ENCODE measurements around the gene RABGEF1. TPM values are rescaled to one million over a fixed set of nuclear protein-coding genes. Genes with fewer than 3 reads are reported as not detected.
"Not testable (repeated sequence)": the region's sequence is repeated elsewhere in the genome, so short reads cannot be mapped to it uniquely, and the experiment has no call there.

RABGEF1 gene
- total RNA-seq, 1 donor from 2014 or later = 17.6 TPM

DNA sequence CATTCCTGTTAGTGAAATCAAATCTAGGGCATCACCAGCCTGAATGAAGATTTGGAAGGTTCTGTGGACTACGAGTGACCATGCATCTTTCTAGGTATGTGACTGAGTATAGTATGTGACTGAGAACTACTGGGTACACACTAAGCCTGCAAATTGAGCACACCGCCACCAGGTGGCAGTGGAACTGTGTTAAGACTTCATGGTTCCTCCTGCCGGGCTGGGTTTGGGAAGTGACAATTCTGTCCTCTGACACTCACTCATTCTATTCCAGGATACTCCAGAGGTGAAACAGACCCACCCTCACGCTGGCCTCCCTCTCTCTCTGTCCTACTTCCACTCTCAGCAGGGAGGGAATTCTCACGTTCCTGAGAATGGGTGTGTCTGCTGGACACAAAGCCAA is 96.5 kb downstream of the RABGEF1 start:
- no peak for ATAC-seq

DNA sequence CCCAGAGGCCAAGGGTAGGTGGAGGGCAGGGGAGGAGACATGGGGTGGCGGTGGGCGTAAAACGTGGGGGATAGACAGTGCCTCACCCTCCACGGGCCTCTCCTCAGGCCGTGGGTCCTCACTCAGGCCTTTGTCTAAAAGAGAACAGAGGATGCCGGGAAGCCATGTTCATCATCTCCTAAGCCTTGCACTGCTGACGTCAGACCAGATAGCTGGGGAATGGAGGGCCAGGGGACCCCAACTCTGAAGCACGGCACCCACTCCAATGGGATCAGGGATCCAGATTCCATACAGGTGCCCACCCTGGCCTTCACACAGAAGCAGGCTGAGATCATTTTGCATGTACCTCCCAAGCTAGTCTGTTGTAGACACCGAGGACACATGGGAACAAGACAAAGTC is 97.1 kb downstream of the RABGEF1 start:
- ATAC-seq (no peak), DNase-seq (no peak)
- intact Hi-C loops (cut with micrococcal nuclease) = no loop called here

More for the DNA sequence above, 96.5 kb downstream of the RABGEF1 start:
- intact Hi-C loops (cut with micrococcal nuclease) = no loop called here
- DNase-seq = no peak

DNA sequence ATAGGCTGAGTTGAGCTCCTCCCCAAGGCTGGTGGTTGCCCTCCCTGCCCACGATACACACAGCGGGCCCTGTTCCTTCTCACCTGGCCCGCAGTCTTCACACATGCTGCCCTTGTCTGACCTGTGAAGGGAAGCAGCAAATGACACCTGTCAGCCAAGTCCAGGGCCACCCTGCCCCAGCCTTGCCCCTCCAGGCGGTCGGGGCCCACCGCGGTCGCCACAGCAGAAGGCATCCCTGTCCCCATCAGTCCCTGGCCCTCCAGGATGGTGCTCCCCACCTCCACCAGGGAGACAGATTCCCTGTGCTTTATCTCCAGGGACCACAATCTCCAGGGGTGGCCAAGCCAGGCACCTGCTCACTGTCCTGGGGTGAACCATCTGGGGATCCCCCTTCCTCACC is 99.3 kb downstream of the RABGEF1 start:
- ATAC-seq (no peak), DNase-seq (no peak)
- intact Hi-C loops (cut with micrococcal nuclease) = no loop called here

DNA sequence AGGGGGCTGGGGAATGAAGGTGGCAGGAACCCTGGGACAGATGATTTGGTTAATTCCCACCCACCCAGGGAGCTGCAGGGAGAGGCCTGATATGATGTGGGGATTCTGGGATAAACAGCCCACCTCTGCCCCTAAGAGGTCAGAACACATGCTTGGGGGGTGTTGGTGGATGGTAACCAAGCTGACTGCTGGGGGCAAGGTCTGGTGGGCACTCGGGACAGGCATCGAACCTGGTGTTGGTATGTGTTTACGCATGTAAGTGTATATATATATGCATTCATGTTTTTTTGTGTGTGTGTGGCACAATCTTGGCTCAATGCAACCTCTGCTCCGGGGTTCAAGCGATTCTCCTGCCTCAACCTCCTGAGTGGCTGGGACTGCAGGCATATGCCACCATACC is 99.8 kb downstream of the RABGEF1 start:
- no peak for DNase-seq
- ATAC-seq = no peak
- intact Hi-C loops (cut with micrococcal nuclease) = no loop called here

DNA sequence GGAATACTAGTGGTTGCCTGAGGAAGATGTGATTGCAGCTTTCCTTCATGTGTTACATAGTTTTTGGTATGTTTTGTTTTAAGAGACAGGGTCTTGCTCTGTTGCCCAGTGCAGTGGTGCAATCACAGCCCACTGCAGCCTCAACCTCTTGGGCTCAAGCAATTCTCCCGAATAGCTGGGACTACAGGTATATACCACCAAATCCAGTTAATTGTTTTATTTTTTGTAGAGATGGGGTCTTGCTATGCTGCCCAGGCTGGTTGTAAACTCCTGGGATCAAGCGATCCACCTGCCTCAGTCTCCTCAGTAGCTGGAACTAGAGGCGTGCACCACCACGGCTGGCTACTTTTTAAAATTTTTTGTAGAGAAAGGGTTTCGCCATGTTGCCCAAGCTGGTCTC is 101.4 kb downstream of the RABGEF1 start:
- ATAC-seq = no peak
- DNase-seq = no peak
- intact Hi-C loops (cut with micrococcal nuclease) = no loop called here

DNA sequence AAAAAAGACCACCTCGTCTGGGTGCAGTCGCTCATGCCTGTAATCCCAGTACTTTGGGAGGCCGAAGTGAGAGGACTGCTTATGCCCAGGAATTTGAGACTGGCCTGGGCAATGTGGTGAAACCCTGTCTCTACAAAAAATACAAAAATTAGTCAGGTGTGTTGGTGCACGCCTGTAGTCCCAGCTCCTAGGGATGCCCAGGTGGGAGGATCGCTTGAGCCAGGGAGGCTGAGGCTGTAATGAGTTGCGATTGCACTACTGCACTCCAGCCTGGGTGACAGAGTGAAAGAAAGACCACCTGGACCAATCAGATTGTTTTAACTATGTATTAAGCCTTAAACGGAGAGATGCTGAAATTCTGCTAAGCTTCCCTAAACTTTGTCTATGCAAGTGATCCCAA is 103.0 kb downstream of the RABGEF1 start:
- intact Hi-C loops (cut with micrococcal nuclease); ATAC-seq: not testable (repeated sequence)

DNA sequence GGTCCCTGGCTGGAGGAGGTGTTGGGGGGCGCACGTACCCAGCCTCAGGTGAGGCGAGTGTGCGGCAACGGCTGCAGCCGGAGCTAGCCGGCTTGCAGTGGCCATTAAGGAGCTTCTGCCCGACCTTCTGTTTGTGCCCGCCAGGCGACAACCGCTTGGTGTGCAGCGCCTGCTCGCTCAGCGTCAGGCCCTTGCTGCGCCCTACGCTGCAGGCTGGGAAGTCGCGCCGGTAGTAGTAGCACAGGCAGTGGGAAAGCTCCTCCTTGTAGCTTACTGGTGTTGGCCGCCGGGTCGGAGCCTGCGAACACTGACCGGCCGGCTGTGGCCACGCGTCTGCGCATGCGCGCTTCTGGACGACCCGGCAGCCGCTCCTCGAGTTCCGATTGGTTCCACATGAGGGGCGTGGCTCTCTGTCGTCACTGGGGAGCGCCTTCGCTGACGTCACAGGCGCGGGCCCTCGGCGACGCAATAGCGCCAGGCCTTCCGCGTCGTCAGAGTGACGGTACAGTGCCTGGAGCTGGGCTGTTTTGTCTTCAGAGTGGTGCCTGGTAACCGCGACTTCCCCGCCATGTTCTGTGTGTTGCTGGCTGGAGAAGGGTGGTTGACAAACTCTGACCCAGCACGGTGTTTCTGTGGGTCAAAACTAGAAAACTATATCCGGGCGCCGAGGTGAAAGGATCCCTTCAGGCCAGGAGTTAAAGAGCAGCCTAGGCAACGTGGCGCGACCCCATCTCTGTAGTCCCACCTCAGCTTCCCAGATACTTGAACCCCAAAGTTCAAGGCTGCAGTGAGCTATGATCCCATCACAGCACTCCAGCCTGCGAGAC is 104.2 kb downstream of the RABGEF1 start:
- intact Hi-C loops (cut with micrococcal nuclease) = no loop called here
- DNase-seq (peak; percentile 99), ATAC-seq (peak; percentile 99)

More for the DNA sequence above, 103.0 kb downstream of the RABGEF1 start:
- not testable (repeated sequence) for DNase-seq

DNA sequence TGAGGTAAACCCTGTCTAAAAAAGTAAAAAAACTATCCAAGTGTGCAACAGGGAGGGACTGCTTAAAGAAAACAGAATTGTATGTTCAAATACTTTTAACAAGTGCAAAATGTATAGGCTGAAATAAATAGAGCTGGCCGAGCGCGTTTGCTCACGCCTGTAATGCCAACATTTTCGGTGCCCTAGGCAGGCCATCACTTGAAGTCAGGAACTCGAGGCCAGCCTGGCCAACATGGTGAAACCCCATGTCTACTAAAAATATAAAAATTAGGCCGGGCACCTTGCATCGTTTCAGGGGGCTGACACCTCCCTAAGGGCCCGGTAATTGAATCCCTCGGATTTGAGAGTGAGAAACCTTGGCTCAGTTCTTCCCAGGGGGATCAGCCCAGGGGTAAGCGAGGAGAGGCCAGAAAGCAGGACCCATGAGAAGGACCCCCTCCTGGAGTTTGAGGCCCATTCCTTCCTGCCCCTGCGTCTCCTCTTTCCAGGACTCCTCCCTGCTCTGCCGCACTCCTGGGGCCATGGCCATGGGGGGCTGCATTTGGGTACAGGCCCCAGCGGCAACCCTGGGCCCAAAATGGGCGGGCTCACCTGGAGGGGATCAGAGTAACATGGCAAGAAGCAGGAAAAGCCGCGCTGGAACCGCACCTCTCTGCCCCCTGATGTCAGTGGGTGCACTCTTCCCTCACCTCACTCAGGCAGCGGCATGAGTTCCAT is 105.0 kb downstream of the RABGEF1 start:
- no peak for DNase-seq
- intact Hi-C loops (cut with micrococcal nuclease) = no loop called here

DNA sequence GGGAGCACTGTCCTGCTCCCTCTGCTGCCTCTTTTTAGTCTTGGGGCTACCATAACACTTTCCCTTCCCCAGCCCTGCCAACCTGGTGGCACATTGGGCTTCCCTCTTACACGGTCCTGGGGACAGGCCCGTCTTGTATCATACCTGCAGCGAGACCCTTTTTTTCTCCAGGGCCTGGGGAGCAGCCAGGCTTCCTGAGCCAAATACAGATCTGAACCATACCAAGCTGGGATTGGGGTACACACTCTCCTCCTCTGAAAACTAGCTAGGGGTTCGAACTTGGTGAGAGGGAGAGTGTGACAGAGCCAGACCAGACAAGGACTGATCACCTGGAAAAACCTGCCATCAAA is 105.5 kb downstream of the RABGEF1 start:
- DNase-seq; ATAC-seq; intact Hi-C loops (cut with micrococcal nuclease): not testable (repeated sequence)

More for the DNA sequence above, 105.0 kb downstream of the RABGEF1 start:
- no peak for ATAC-seq

DNA sequence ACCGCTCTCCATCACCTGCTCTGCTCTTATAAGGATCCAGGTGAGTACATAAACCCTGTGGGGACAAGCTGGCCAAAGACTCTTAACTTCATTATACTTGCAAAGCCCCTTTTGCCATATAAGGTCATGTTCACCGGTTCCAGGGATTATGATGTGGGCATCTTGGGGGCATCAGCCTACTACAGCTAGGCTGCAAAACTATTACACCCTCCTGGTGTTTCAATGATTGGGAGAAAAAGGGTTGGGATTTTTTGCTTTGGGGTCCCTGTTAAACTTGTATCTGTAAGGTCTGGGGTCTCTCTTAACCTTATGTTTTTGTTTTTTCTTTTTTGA is 107.0 kb downstream of the RABGEF1 start:
- ATAC-seq; DNase-seq; intact Hi-C loops (cut with micrococcal nuclease): not testable (repeated sequence)

DNA sequence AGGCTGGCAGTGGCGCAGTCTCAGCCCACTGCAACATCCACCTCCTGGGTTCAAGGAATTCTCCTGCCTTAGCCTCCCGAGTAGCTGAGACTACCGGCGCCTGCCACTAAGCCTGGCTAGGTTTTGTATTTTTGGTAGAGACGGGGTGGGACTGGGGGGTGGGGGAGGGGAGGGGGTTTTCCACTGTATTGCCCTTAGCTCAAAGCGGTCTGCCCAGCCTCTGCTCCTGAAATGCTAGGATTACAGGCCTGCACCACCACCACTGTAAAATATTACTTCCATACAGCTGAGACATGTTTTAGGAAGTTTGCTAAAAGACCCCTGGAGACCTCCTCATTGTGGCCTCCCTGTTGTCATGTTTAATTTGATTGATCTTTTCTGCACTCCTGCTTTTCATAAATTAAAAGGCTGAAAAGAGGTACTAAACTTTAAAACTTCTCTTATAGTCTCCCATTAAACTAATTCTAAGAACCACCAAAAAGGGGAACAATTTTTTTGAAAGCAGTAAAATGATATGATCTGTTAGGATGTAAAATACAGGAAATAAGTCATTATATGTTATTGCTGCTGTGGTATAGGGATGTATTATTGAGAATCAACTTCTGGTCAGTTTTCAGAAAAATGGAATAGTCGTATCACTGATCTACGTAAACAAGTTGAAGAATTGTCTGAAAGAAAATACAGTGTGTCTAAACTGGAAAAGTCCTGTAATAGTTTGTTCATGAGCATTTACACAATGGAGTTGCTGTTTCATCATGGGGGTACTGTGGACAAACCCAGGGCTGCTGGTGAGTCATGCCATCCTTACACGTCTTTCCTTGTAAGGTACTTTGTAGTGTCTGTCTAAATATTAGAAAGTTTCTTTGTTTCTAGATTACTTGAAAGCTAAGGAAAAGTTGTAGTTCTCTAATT is 107.6 kb downstream of the RABGEF1 start:
- intact Hi-C loops (cut with micrococcal nuclease) = no loop called here
- no peak for DNase-seq
- no peak for ATAC-seq

DNA sequence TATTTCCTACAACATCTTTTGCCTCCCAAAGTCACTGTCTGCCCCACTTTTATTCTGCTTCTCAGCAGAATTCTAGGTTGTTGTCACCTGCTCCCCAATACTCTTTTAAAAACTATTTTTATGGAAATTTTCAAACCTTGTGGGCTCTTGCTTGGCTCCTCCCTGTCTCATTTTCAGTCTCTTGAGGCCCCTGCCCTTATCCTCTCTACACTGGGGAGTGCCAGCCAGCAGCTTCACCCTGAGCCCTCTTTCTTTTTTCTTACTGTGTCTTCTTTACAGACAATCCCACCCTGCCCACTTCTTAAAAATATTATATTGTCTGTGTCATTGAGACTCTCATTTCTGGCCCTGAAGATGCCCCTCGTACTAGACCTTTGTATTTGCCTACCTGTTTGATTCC is 118.8 kb downstream of the RABGEF1 start:
- ATAC-seq (no peak), DNase-seq (no peak)
- intact Hi-C loops (cut with micrococcal nuclease) = no loop called here

DNA sequence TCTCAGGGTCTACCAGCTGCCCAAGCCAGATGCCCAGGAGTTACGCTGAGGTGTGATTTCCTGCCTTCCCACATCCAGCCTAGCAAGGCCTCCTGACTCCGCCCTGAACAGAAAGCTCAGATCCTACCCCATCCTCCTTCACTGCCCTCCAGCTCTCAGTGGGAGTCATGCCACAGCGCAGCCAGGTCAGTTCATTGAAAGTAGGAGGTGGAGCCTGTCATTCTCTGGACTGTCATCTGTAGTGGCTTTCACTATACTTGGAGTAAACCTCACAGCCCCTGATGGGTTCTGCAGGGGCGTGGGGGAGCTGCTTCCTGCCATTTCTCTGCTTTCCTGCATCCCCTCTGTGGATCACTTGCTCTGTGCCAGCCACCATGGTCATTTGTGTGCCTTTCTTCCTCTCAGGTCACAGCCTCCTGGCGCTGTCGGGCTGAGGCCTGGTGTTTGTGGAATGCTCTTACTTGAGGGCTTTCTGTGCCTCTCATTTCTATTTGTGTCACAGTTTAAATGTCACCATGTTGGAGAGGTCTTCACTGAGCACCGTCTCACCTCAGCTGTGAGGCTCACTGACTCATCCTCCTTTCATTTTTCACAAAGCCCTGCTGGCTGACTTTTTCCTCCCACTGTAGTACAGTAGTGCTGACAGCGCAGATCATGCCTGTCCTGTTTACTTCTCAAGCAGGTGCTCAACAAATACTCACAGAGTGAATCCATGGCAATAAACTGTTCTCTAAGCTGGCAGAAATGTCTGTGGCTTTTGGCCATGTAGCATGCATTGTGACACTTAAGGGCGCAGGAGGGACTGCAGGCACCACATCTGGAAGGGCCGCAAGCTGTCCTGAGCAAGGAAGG is 119.5 kb downstream of the RABGEF1 start:
- ATAC-seq (peak; percentile 92), DNase-seq (peak; percentile 41)
- intact Hi-C loops (cut with micrococcal nuclease) = no loop called here

DNA sequence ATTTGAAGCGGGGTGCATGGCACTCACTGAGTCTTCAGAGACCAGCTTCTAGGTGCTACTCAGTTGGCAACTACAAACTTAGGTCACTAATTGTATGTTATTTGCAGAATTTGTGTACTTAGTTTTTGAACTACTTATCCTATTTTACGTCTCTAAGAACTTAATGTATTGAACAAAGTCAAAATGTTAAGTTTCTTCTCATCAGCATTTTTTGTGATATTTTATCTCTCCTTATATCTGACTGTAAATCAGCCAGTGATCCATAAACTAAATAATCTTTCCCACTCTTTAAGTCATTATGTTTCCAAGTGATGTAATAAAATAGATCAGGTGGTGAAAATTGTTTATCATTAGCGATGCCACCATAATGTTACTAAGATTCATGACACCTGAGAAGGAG is 120.2 kb downstream of the RABGEF1 start:
- DNase-seq (no peak), ATAC-seq (no peak)
- intact Hi-C loops (cut with micrococcal nuclease) = no loop called here

Other genes with a start within 250 kb of the RABGEF1 start
- gene KCTD7, start 111.9 kb upstream of the RABGEF1 start, total RNA-seq = 8.0 TPM
- 37.5 TPM for gene TMEM248, start 180.5 kb downstream of the RABGEF1 start, total RNA-seq

Measured in left ventricle myocardium superior (tissue), 1 donor.